ENCODE data around the gene IQCH.

Gene IQCH

DNA sequence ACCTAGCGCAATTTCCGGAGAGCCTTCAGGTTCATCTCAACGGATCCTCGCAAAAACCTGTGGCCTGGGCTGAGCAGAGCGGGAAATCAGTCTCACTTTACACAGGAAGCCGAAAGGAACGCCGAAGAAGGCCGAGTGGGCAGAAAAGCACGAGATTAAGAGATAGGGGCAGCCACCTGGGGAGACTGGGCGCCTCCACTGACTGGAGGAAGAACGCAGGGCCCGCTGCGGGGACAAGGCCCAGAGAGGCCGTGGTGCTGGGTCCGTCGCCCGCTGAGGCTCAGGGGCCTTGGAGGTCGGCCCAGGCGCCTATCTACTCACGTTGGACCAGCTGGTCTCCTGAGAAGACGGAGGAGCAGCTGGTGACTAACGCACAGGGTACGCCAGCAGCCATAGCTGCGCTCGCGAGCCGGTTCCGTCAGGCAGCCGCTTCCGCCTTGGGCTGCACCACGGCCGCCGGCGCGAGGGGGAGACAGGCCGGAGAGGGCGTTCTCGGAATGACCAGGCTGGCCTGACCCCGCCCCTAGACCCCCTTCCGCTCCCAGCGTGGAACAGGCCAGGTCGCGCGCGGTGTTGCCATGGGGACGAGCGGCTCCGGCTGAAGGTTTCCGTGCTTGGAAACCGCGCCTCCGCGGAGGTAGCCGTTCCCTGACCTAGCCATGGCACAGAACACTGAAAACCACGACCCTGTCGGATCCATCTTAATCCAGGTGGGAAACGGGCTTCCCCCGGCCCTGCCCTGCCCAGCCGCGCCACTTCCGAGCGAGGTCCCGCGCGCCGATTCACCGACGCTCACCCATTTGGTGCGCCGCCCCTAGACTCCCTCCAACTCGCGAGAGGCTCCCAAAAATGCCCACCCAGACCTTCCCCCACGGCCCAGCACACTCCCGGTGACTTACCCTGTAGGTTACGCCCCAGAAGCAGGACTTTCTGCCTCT, at the start of gene IQCH, which contains the start of gene AAGAB:
Gene IQCH (plus strand): TSS at position 549 of the 938 bp plus-strand sequence. CDS start 111 bp downstream, at position 660.
Gene AAGAB (minus strand): TSS at position 424 of the 938 bp plus-strand sequence. CDS start 30 bp downstream, at position 394.
- DNase-seq: peak; percentile 93 to 100 (median 98)
- intact Hi-C loops (cut with DNase I): loop anchor here (10.0 kb wide), 1 partner anchor 580 kb away; no protein-coding TSS in a partner anchor

DNA sequence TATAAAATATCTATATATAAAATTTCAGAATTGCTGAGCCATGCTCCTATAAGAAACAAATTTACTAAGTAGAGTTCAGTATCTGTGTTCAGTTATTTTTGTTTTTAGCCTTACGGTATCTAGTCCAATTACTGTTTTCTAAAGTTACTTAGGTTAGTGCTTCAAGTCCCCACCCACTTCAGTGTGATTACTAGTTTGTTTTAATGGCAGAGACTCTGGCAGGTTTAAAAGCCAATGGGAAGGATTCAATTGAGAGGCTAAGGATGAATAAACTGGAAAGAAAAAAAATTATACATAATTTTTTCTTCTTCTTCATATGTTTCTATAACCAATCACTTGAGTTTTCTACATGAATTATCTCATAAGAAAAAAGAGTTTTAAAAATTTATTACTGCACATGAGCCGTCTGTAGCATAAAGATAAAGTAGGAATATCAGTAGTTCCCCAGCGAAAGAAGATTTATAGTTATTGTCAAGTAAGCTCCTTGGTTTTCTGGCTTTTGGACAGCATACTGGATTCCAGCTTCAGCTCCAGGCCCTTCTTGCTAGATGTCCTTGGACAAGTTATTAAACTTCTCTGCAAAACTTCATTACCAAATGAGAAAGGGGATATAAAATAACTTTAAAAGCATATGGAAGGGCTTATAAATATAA, 46.9 kb upstream of the IQCH start:
- intact Hi-C loops (cut with DNase I): no loop called here
- DNase-seq: no peak

- intact Hi-C loops (cut with DNase I): no loop called here
- no peak for DNase-seq
Measured at GRCh38 chr15:67208396-67208795, 46.2 kb upstream of the IQCH start.

DNA sequence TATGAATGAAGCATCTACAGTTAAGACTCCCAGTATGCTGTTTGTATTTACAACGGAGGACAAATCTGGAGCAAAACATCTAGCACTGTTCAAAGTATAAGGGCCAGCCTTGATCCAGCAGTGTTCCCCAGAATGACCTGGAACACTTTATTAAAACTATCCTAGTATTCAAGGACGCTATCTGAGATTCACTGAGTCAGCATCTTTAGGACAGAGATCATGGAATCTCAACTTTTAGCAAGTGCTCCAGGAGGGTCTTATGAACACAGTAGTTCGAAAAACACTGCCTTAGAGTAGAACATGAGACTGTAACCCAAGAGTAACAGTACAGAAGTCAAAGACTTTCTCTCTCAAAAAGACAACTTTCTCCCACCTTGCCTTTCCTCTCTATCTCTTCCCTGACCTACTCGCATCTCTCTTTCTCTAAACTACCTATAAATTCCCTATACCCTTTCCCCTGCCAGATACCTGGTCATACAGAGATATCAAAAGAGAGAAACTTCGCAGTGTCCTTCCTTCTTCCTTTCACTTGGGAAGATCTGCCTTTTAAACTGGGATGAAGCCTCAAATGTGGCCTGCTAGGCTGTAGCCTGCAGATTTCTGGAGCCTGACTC, 43.9 kb upstream of the IQCH start:
- intact Hi-C loops (cut with DNase I): no loop called here
- DNase-seq: no peak

DNA sequence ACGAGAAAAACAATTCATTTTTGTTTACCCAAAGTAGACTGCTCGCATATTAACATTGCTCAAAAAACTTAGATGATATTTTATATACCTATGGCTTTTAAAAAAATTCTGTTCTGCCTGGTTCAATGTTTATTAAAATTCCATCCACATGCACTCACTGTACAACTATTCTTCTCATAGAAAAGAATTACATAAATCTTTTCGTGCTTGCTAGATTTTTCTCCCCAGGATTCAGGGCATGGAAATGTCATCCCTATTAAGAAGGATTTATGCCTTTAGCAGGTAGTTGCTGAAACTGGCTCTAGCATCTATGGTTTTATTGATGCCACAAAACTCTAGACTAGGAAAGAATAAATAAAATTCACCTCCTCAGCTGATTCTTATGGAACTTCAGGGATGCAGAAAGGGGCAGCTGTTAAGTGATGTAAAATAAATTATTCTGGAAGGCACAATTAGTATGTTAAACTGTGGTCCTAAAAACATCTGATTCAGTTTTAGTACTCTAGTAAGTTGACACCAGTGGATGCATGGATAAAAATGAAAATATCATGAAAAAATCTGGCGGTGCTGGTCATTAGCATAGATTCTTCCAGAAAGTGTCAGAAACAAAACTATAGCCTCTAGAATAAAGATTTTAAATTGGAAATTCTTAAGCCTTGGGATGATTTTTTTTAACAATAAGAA, 41.8 kb upstream of the IQCH start:
- no peak for DNase-seq
- intact Hi-C loops (cut with DNase I): no loop called here

DNA sequence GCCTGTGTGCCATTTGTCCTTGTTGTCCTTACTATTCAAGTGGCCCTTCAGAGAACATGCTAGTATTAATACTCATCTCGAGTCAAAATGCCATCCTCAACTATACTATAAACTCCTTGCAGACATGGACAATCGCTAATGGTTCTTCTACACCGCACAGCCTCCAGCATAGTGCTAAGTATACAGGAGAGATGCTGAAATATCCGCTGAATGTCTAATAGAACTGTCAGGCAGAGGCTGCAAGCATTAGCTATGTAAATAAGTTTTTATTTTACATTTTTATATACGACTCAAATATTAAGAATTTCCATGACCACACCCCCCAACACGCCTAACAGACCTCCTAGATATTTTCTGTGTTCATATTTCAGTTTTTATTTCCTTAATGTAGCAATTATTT, 39.5 kb upstream of the IQCH start:
- intact Hi-C loops (cut with DNase I): no loop called here
- no peak for DNase-seq

DNA sequence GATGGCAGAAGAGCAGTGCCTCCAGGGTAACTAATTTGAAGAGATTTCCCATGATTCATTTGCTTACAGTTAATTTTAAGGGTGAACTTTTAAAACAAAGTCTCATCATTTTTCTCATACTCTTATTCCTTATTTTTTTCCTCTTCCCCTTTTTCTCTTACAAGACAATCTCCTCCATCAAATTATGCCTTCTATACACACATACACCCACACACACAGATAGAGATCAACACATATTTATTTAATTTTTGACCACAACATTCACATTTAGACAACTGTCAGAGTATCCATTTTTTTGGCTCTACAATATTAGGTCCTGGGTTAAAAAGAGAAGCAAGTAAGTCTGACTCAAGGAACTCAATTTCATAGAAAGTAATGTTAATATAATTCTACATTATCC, 37.7 kb upstream of the IQCH start:
- intact Hi-C loops (cut with DNase I): no loop called here
- DNase-seq: no peak

GRCh38 chr15:67218428-67218827, 36.2 kb upstream of the IQCH start:
- intact Hi-C loops (cut with DNase I): no loop called here
- DNase-seq: no peak

- intact Hi-C loops (cut with DNase I): no loop called here
- no peak for DNase-seq
Measured at GRCh38 chr15:67219288-67219687, 35.3 kb upstream of the IQCH start.

GRCh38 chr15:67224889-67225288, 29.7 kb upstream of the IQCH start:
- intact Hi-C loops (cut with DNase I): no loop called here
- DNase-seq: no peak

GRCh38 chr15:67225336-67225735, 29.2 kb upstream of the IQCH start:
- intact Hi-C loops (cut with DNase I): no loop called here
- no peak for DNase-seq

- DNase-seq: no peak
Measured at GRCh38 chr15:67227431-67227830, 27.2 kb upstream of the IQCH start.

DNA sequence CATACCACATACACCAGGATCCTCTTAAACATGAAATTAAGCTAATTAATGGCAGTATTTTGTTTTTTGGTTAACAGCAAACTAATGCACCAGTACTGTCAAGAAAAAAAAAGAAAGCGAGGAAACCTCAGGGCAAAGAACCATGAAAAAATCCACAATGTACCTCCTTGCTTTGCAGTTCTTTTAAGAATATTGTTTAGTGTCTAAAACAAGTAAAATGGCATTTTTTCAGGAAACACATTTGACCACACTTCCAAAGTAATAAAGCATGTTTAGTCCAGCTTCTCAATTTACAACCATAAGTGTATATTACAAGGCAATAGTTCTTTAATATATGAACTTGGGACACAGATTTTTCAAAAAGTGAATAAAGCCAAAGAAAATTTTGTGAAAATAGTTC, 26.7 kb upstream of the IQCH start:
- intact Hi-C loops (cut with DNase I): no loop called here
- no peak for DNase-seq

More at GRCh38 chr15:67227431-67227830, 27.2 kb upstream of the IQCH start:
- intact Hi-C loops (cut with DNase I): no loop called here

- intact Hi-C loops (cut with DNase I): no loop called here
- DNase-seq: no peak
Measured at GRCh38 chr15:67228286-67228685, 26.3 kb upstream of the IQCH start.

GRCh38 chr15:67230504-67230903, 24.1 kb upstream of the IQCH start:
- no peak for DNase-seq
- intact Hi-C loops (cut with DNase I): no loop called here

DNA sequence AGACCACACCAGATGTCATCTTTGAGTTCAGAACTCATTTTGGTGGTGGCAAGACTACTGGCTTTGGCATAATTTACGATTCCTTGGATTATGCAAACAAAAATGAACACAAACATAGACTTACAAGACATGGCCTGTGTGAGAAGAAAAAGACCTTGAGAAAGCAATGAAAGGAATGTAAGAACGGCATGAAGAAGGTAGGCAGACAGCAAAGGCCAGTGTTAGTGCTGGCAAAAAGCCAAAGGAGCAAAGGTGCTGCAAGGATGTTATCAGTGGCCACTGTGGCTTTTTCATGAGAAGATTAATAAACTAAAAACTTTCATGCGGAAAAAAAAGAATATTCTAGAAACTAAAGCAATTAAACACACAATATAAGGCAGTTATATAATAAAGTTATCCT, 22.0 kb upstream of the IQCH start:
- intact Hi-C loops (cut with DNase I): no loop called here
- no peak for DNase-seq

DNA sequence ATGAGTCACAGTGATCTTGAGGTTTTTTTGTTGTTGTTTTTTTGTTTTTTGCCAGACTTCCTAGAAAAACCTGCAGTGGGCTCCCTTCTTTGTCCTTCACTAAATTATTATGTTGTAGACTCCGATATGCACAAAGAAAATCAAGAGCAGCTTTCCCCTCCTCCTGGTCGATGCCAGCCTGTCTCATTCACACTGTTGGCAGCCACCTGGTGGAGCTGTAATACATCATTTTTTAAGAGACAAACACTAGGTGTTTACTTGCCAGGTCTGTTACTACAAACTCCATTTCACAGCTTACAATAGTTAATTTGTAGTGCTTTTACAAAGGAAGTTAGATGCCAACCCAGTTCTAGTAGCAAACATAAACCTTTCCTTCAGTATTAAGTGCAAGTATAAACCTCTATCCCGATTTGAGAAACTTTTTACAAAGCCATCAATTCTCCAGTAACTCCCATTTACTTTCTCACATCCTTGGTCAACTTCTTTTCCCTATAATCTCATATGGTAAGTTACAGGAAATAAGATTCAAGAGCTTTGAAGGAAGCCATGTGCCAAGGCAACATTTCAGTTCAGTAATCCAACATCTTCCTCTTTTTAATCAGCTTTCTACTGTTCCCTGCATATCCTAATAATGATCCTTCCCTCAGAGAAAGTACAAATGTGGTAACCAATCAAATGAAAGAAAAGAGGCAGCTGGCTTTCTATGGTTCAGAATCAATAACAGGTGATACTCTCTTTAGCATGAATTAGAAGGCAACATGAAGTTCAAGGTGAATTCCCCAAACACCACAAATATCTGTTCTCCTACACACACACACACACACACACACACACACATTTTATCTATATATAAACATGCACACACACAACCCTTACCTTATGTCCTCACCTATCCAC, 14.1 kb upstream of the IQCH start:
- no peak for DNase-seq
- intact Hi-C loops (cut with DNase I): no loop called here

DNA sequence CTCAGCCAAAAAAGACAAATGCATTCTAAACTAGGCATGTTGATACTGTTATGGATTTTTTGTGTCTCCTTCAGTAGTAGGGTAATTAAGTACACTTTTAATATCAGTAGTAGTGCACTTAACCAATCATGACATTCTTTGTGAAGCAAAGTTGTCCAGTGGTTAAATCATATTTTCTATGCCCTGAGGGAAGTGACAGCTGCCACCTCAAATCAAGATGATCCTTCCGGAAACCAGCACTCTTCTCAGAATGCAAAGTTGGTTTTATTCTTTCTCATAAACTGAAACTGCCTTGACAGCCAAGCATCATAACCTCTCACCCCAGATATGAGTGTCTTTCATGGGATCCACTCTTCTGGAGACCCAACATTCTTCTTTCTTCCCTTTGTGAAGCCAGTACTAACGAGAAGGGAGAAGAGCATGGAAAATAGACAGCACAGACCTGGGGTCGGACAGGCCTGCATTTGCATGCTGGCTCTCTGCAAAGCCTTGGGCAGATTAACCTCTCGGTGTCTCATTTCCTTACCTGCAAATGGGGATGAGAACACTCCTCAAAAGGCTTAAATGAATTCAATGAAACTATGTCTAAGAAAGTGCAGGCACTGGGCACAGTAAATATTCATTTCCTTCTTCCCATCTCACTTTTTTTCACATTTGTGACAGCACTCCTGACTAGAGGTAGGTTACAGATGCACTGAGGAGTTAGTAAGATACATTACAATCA, 13.3 kb upstream of the IQCH start:
- intact Hi-C loops (cut with DNase I): no loop called here
- DNase-seq: no peak

- intact Hi-C loops (cut with DNase I): no loop called here
Measured at GRCh38 chr15:67242708-67243111, 11.9 kb upstream of the IQCH start.

More at GRCh38 chr15:67242708-67243111, 11.9 kb upstream of the IQCH start:
- DNase-seq: no peak
